Right ventricle myocardium inferior (tissue), 1 donor: ENCODE measurements around the gene ARL5C. TPM values are rescaled to one million over a fixed set of nuclear protein-coding genes. Genes with fewer than 3 reads are reported as not detected.

ENCODE experiments used
- ATAC-seq: fragments of 200-7000 bp; cut with Tn5 transposase; one replicate; pipeline ENCODE4 v1.9.1; 2020; ENCODE audit warnings: mild to moderate bottlenecking, moderate library complexity
- DNase-seq: peaks from one replicate; pipeline ENCODE4 v3.0.0; 2021; ENCODE audit errors: missing footprints
- intact Hi-C: fragments of 100-400 bp; cut with DNase I; formaldehyde crosslinking; loops from one replicate; pipeline ENCODE4 v1.11.0; 2022
- long read RNA-seq: library from polyadenylated mRNA; unstranded; transcript quantifications from one replicate; pipeline ENCODE4 v2.0.0, GENCODE V29; 2021
- total RNA-seq: library from RNA; stranded (reverse); fragmentation: NEBNext Ultra II Directional; extraction: Animal tissue kit (Norgen Biotek cat#: 25700); gene quantifications from one replicate; pipeline ENCODE4 v1.2.1, GENCODE V29; 2021
- donor health status: DM: no; HTN: yes; CAD: no; lungs with severe emphysema.

The ARL5C gene, protein sequence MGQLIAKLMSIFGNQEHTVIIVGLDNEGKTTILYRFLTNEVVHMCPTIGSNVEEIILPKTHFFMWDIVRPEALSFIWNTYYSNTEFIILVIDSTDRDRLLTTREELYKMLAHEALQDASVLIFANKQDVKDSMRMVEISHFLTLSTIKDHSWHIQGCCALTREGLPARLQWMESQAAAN
- total RNA-seq: not detected
- long read RNA-seq: 0 reads

GRCh38 chr17:39165841-39166349 is at the start of gene ARL5C:
TSS of gene ARL5C (minus strand) at chr17:39166161. CDS start at chr17:39165760, 401 bp downstream.
- intact Hi-C loops: no loop called here
- ATAC-seq (no peak), DNase-seq (no peak)

DNA sequence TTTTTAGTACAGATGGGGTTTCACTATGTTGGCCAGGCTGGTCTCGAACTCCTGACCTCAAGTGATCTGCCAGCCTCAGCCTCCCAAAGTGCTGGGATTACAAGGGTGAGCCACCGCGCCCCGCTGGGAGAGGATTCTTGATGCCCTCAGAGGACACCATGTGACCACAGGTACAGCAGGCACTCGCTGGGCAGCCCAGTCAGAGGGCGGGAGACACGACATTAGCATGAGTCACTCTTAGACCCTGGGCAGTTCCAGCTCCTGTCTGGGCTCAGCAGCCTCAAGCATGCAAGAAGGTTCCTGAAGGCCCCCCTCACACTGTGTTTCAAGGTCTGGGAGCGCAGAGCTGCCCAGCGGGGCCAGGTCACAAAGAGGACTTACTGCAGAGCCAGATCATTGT is 47.9 kb upstream of the ARL5C start:
- DNase-seq (no peak), ATAC-seq (no peak)
- intact Hi-C loops: no loop called here

DNA sequence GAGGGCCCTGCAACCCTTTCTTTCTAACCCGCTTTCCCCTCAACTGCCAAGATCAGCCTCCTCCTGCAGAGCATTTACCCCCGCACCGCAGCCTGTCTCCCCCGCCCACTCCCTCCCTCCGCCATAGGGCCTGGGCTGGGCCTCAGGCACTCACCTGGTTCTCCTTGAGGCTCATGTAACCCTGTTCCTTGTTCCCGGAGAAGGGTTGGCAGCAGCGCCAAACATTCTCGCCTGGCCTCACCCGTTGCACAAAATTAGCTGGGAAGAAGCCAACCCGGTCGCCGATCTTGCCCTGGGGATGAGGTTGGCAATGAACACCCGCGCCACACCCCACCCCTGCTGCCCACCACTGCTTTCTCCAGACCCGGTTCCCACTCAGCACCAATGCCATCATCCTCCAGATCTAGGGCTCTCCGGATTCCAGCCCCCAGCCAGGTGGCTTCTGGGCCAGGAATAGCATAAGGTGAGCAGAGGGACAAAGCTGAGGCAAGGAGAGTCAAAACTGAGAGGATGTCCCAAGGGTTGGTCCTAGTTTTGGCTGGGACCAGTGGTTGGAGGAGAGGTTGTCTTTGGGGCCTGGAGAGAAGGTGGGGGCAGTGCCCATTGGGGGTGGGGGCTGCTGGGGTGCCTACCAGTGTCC is 47.0 kb upstream of the ARL5C start:
- intact Hi-C loops: no loop called here
- DNase-seq (no peak), ATAC-seq (no peak)

GRCh38 chr17:39212195-39212810 is 46.3 kb upstream of the ARL5C start:
- peak; percentile 38 for ATAC-seq
- intact Hi-C loops: no loop called here
- no peak for DNase-seq

- DNase-seq (no peak), ATAC-seq (no peak)
- intact Hi-C loops: no loop called here
Measured at GRCh38 chr17:39210093-39210434, 44.1 kb upstream of the ARL5C start.

GRCh38 chr17:39209317-39210092 is 43.5 kb upstream of the ARL5C start:
- intact Hi-C loops: loop anchor here (2.0 kb wide), 1 partner anchor 23 kb away; no protein-coding TSS in a partner anchor
- peak; percentile 88 for DNase-seq
- ATAC-seq: peak; percentile 74

DNA sequence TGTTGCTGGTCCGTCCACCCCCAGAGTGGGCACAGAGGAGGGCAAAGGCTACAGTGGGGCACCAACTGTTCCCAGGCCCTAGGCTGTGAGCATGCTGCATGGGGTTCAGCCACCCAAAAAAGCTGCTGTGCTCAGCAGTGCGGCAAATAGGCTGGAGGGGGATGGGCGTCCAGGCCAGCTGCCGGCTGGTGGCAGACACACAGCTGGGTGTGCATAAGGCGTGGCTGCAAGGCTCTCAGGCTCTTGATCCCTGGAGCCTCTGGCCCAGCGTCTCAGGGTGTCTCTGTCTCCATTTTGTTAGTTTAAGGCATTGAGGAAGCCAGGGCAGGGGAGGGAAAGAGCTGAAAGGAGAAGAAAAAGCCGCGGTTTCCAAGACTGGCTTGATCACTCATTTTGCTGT is 42.9 kb upstream of the ARL5C start:
- intact Hi-C loops: loop anchor here (2.0 kb wide), 1 partner anchor 24 kb away; no protein-coding TSS in a partner anchor
- DNase-seq: no peak

DNA sequence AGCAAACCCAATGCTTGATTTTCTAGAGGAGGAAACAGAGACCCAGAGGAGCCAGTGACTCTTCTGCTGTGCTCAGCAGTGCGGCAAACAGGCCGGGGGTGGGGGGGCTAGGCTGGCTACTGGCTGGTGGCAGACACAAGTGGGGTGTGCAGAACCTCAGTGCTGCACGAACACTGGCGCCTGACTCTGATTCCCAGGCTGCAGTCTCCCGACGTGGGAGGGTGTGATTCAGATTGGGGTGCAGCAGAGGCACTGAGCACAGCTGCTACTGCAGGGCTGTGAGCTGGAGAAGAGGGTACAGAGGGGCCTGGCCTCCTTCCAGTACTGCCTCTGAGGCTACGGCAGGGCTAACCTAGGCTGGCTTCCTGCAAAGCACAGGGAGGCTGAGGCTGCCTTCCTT is 42.2 kb upstream of the ARL5C start:
- intact Hi-C loops: loop anchor here (2.0 kb wide), 1 partner anchor 25 kb away; no protein-coding TSS in a partner anchor
- DNase-seq (no peak), ATAC-seq (no peak)

More for the DNA sequence above, 42.9 kb upstream of the ARL5C start:
- no peak for ATAC-seq

- ATAC-seq (no peak), DNase-seq (no peak)
- intact Hi-C loops: no loop called here
Measured at GRCh38 chr17:39205112-39205526, 39.2 kb upstream of the ARL5C start.

GRCh38 chr17:39204245-39204644 is 38.3 kb upstream of the ARL5C start:
- ATAC-seq (no peak), DNase-seq (no peak)
- intact Hi-C loops: no loop called here

GRCh38 chr17:39200957-39201510 is 35.1 kb upstream of the ARL5C start:
- no peak for ATAC-seq
- DNase-seq: no peak
- intact Hi-C loops: no loop called here

DNA sequence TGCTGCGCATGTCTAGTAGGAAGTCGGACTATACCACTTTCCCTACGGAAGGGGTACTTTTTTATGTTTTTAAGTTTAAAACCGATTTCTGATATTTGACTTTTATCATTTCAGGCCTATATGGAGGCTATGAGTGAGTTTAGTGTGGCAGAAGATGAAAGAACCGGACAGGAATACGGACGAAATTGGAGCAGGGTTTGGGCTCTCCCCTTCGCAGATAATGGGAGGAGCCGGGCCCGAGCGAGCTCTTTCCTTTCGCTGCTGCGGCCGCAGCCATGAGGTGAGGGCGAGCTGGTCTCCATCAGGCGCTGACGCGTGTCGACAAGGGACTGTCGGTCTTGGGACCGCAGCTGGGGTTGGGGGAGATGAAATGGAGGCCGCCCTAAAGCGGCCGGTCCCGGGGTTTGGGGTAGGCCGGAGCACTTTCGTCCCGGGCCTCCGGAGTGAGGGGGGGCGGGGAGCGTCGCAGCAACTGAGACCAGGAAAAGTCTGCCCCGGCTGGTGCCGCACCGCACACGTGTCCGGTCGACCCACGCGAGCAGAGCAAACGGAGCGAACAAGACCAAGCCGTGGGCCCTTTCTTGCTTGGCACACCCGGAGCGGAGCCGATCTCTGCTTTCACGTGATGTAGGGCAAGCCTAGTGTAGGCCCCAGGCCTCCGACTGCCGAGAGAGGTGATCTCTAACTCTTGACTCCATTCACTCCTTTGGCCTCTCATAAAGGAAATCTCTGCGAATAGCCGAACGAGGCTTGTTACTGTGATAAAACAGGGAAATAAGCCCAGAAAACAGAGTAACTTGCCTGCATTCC is 34.3 kb upstream of the ARL5C start, which contains the start of gene RPL19:
Gene RPL19 (plus strand): TSS at position 214 of the 810 bp plus-strand sequence. CDS start 62 bp downstream, at position 276.
- DNase-seq (peak; percentile 92), ATAC-seq (peak; percentile 71)
- intact Hi-C loops: no loop called here

GRCh38 chr17:39199820-39200069 is 33.8 kb upstream of the ARL5C start:
- intact Hi-C loops: no loop called here
- DNase-seq (peak; percentile 93), ATAC-seq (peak; percentile 80)

- ATAC-seq (no peak), DNase-seq (peak; percentile 47)
- intact Hi-C loops: no loop called here
Measured at GRCh38 chr17:39198186-39198566, 32.2 kb upstream of the ARL5C start.

DNA sequence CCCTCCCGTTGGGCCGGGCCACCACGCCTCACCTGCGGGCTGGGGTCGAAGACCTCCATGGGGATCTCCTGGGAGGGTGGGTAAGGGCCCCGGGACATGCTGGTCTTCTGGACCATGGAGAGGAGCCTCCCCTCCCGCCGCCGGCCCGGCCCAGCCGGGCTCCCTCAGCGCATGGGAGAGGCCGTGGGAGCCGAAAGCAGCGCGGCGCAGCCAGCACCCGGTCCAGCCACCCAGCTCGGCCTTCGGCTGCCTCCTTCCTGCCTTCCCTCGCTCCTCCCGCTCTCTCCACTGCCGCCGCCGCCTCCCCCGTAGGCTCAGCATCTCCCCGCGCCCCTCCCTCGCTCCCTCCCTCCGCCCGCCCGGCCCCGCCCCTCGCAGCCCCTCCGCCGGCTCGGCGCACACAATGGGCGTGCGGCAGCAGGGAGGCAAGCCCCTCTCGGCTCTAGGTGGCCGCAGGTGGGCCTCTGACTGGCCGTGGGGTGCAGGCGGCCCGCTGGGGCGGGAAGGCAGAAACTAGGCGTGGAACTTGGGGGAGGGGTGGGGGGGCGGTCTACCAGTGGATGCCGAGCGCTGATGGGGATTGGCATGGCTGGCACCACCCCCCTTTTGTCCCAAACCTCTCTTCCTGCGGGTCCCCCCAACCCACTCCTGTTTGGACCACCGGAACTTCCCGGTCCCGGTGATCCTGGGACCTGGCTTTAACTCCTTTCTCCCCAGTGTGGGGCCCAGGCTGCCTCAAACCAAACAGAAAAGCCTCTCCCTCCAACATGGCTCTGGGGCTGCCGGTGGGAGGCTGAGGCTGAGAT is 31.6 kb upstream of the ARL5C start, which contains the start of gene CACNB1:
Gene CACNB1 (minus strand): TSS at position 290 of the 806 bp plus-strand sequence. CDS start 174 bp downstream, at position 116.
- intact Hi-C loops: no loop called here
- DNase-seq: peak; percentile 82
- ATAC-seq: peak; percentile 79

GRCh38 chr17:39196808-39197291 is 30.9 kb upstream of the ARL5C start:
- intact Hi-C loops: no loop called here

GRCh38 chr17:39196241-39196807 is 30.4 kb upstream of the ARL5C start:
- DNase-seq: peak; percentile 44
- ATAC-seq: no peak
- intact Hi-C loops: no loop called here

More at GRCh38 chr17:39196808-39197291, 30.9 kb upstream of the ARL5C start:
- ATAC-seq (no peak), DNase-seq (peak; percentile 56)
